HG02884 (cell line): ENCODE results near the gene GOPC.

ENCODE experiments used
- ATAC-seq: cut with Tn5 transposase; IDR thresholded peaks from one replicate; pipeline ENCODE4 v1.9.1; 2021; ENCODE audit warnings: mild to moderate bottlenecking, moderate library complexity; ENCODE audit not compliant: unreplicated experiment

The GOPC gene

GRCh38 chr6:117550078-117550600 is 52.2 kb downstream of the GOPC start:
- ATAC-seq: no peak

GRCh38 chr6:117549611-117550010 is 52.7 kb downstream of the GOPC start:
- ATAC-seq: no peak

- no peak for ATAC-seq
Observed at GRCh38 chr6:117548797-117549301, 53.5 kb downstream of the GOPC start.

GRCh38 chr6:117547688-117548621 is 54.4 kb downstream of the GOPC start:
- ATAC-seq: no peak

- no peak for ATAC-seq
Observed at GRCh38 chr6:117546674-117547073, 55.6 kb downstream of the GOPC start.

- ATAC-seq: no peak
Observed at GRCh38 chr6:117545161-117545595, 57.1 kb downstream of the GOPC start.

- no peak for ATAC-seq
Observed at GRCh38 chr6:117544716-117545115, 57.6 kb downstream of the GOPC start.

GRCh38 chr6:117542493-117542892 is 59.8 kb downstream of the GOPC start:
- ATAC-seq: no peak

GRCh38 chr6:117540670-117541069 is 61.6 kb downstream of the GOPC start:
- ATAC-seq: no peak

- no peak for ATAC-seq
Observed at GRCh38 chr6:117538615-117539014, 63.7 kb downstream of the GOPC start.

GRCh38 chr6:117536317-117536716 is 66.0 kb downstream of the GOPC start:
- no peak for ATAC-seq

GRCh38 chr6:117534974-117535373 is 67.3 kb downstream of the GOPC start:
- ATAC-seq: no peak

- ATAC-seq: no peak
Observed at GRCh38 chr6:117533775-117534174, 68.5 kb downstream of the GOPC start.

GRCh38 chr6:117531809-117532725 is 70.2 kb downstream of the GOPC start:
- ATAC-seq: no peak

GRCh38 chr6:117531346-117531745 is 71.0 kb downstream of the GOPC start:
- ATAC-seq: no peak

GRCh38 chr6:117530467-117531242 is 71.7 kb downstream of the GOPC start:
- no peak for ATAC-seq

GRCh38 chr6:117525607-117526006 is 76.7 kb downstream of the GOPC start:
- no peak for ATAC-seq

- no peak for ATAC-seq
Observed at GRCh38 chr6:117521791-117522502, 80.4 kb downstream of the GOPC start.

GRCh38 chr6:117520603-117521395 is 81.5 kb downstream of the GOPC start:
- no peak for ATAC-seq
